HL-60 (cell line): Measurements from ENCODE around the gene SERPINA3.

Source experiments
- POLR2AphosphoS5 ChIP-seq: IDR thresholded peaks from 2 replicates; pipeline ENCODE4 v1.6.1; 2012; ENCODE audit warnings: low read depth
- TF ChIP-seq, protein P1 (sequence below): IDR thresholded peaks from one replicate; pipeline ENCODE4 v1.5.1; 2011; ENCODE audit warnings: low read length, control low read depth, inconsistent platforms; ENCODE audit not compliant: insufficient read depth

DNA sequence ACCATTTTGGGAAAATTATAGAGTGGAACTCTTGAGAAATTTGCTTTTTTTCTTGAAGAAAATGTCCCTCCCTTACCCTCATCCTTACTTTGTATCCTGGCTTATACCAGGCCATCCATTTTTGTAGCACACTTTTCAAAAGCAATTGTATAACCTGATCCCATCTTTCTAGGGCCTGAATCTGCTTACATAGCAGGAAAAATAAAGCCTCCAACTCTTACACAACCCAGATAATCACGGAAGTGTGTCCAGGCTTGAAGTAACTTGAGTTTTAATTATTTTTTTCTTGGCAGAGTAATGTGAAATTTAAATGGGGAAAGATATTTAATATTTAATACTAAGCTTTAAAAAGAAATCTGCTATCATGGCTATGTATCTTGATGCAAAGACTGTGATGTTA, 23.0 kb downstream of the SERPINA3 start:
- TF ChIP-seq, protein P1, sequence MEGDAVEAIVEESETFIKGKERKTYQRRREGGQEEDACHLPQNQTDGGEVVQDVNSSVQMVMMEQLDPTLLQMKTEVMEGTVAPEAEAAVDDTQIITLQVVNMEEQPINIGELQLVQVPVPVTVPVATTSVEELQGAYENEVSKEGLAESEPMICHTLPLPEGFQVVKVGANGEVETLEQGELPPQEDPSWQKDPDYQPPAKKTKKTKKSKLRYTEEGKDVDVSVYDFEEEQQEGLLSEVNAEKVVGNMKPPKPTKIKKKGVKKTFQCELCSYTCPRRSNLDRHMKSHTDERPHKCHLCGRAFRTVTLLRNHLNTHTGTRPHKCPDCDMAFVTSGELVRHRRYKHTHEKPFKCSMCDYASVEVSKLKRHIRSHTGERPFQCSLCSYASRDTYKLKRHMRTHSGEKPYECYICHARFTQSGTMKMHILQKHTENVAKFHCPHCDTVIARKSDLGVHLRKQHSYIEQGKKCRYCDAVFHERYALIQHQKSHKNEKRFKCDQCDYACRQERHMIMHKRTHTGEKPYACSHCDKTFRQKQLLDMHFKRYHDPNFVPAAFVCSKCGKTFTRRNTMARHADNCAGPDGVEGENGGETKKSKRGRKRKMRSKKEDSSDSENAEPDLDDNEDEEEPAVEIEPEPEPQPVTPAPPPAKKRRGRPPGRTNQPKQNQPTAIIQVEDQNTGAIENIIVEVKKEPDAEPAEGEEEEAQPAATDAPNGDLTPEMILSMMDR: no peak
- TF ChIP-seq POLR2AphosphoS5: no peak
